ENCODE data around the gene NDUFB6.

NDUFB6 gene

DNA sequence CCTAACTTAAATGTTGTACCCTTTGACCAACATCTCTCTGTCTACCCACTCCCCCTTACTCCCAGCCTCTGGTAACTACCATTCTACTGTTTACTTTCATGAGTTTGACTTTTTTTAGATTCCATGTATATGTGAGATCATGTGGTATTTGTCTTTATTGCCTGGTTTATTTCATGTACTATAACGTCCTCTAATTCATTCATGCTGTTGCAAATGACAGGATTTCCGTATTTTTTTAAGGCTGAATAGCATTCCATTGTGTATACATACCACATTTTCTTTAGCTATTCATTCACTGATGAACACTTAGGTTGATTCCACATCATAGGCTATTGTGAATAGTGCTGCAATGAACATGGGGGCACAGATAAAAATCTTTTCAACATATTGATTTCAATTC lies 11.8 kb upstream of the NDUFB6 start:
- H3K4me3 ChIP-seq, result no peak overlapping the region
- no peak overlapping the region for H3K27ac ChIP-seq
- H3K4me1 ChIP-seq, result no peaks in the 10 kb centered on the region
- TF ChIP-seq CTCF (IDR thresholded peaks at IDR 0.05), result no peak
- H3K36me3 ChIP-seq, result no peaks in the 10 kb centered on the region
- no peak for DNase-seq
- intact Hi-C loops (cut with DNase I; ENCODE audit: low total_unique reads), result loop anchor here (10.0 kb wide), 1 partner anchor 380 kb away; no protein-coding TSS in a partner anchor
- H3K9me3 ChIP-seq, result no peaks in the 10 kb centered on the region
- no peaks in the 10 kb centered on the region for H3K27me3 ChIP-seq

DNA sequence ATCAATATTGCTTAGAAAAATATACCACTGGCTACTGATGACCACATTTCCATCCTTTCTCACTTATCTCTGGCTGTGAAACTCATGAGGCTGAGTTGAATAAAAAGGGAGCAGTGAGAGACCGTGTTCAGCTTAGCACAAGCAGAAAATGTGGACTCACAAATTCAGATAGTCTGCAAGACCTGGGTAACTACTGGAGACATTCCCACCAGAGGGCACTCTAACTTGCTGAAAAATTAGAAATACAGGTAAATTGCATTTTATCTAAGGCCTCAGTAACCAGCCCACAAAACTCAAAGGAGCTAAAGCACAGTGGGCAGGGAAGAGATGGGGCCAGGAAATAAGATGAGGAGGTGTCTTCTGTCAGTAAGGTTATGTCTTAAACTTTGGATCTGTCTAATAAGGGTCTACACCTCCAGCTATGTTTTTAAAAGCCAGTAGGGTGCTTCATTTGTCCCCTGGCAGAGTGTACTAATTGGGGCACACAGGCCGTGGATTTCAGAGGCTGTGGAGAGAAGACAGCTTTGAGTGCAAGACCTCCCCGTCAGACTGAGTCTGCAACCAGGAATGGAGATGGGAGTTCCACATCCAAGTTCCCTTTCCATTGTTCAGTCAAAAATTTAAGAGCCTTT lies 8.7 kb upstream of the NDUFB6 start:
- H3K9me3 ChIP-seq, result no peaks in the 10 kb centered on the region
- H3K27ac ChIP-seq, result no peak overlapping the region
- no peak for DNase-seq
- no peaks in the 10 kb centered on the region for H3K36me3 ChIP-seq
- H3K27me3 ChIP-seq, result no peaks in the 10 kb centered on the region
- peaks cover 0 to 6% (median 1%) of the 10 kb centered on the region in 4 donors for H3K4me1 ChIP-seq
- TF ChIP-seq CTCF (IDR thresholded peaks at IDR 0.05), result peak in 1 of 2 experiments; percentile 22
- intact Hi-C loops (cut with DNase I; ENCODE audit: low total_unique reads), result loop anchor here (10.0 kb wide), 1 partner anchor 383 kb away; no protein-coding TSS in a partner anchor
- H3K4me3 ChIP-seq, result no peak overlapping the region

- intact Hi-C loops (cut with DNase I; ENCODE audit: low total_unique reads), result loop anchor here (10.0 kb wide), 1 partner anchor 384 kb away; no protein-coding TSS in a partner anchor
- TF ChIP-seq CTCF (IDR thresholded peaks at IDR 0.05), result no peak
- Histone ChIP-seq H3K9me3 (no peaks in the 10 kb centered on the region), H3K4me3 (no peak overlapping the region), H3K27me3 (no peaks in the 10 kb centered on the region), H3K4me1 (peaks cover 0 to 6% (median 1%) of the 10 kb centered on the region in 4 donors), H3K27ac (no peak overlapping the region), H3K36me3 (no peaks in the 10 kb centered on the region)
- no peak for DNase-seq
Observed at GRCh38 chr9:32580631-32581300, 7.8 kb upstream of the NDUFB6 start.

GRCh38 chr9:32579706-32580331 lies 6.9 kb upstream of the NDUFB6 start:
- H3K27me3 ChIP-seq, result no peaks in the 10 kb centered on the region
- no peaks in the 10 kb centered on the region for H3K9me3 ChIP-seq
- H3K4me1 ChIP-seq, result peaks cover 0 to 6% (median 1%) of the 10 kb centered on the region in 4 donors
- H3K27ac ChIP-seq, result no peak overlapping the region
- H3K4me3 ChIP-seq, result peak overlapping the region in 1 of 2 donors; percentile 19
- TF ChIP-seq CTCF (IDR thresholded peaks at IDR 0.05), result peak; percentile 81 to 85
- DNase-seq, result peak; percentile 67 to 70
- intact Hi-C loops (cut with DNase I; ENCODE audit: low total_unique reads), result loop anchor here (5.0 to 10.0 kb wide), 2 partner anchors 203 to 385 kb away; no protein-coding TSS in a partner anchor
- H3K36me3 ChIP-seq, result no peaks in the 10 kb centered on the region

- no peak for DNase-seq
- Histone ChIP-seq H3K27ac (no peak overlapping the region), H3K4me1 (peaks cover 0 to 7% (median 1%) of the 10 kb centered on the region in 4 donors), H3K9me3 (no peaks in the 10 kb centered on the region), H3K36me3 (no peaks in the 10 kb centered on the region), H3K27me3 (no peaks in the 10 kb centered on the region), H3K4me3 (peak overlapping the region; percentile 11 to 19)
- intact Hi-C loops (cut with DNase I; ENCODE audit: low total_unique reads), result loop anchor here (5.0 kb wide), 1 partner anchor 202 kb away; no protein-coding TSS in a partner anchor
- TF ChIP-seq CTCF (IDR thresholded peaks at IDR 0.05), result no peak
Observed at GRCh38 chr9:32578976-32579375, 6.0 kb upstream of the NDUFB6 start.

Data from tibial artery (tissue), 4 donors.